Stromal cell of bone marrow (primary cell): ENCODE measurements around the gene SLC39A7.
"Not testable (repeated sequence)": the region's sequence is repeated elsewhere in the genome, so short reads cannot be mapped to it uniquely, and the experiment has no call there.

Experiments used
- DNase-seq: peaks from one replicate; pipeline ENCODE4 v3.0.0-alpha.2; 2012; ENCODE audit warnings: low read depth

SLC39A7 gene

DNA sequence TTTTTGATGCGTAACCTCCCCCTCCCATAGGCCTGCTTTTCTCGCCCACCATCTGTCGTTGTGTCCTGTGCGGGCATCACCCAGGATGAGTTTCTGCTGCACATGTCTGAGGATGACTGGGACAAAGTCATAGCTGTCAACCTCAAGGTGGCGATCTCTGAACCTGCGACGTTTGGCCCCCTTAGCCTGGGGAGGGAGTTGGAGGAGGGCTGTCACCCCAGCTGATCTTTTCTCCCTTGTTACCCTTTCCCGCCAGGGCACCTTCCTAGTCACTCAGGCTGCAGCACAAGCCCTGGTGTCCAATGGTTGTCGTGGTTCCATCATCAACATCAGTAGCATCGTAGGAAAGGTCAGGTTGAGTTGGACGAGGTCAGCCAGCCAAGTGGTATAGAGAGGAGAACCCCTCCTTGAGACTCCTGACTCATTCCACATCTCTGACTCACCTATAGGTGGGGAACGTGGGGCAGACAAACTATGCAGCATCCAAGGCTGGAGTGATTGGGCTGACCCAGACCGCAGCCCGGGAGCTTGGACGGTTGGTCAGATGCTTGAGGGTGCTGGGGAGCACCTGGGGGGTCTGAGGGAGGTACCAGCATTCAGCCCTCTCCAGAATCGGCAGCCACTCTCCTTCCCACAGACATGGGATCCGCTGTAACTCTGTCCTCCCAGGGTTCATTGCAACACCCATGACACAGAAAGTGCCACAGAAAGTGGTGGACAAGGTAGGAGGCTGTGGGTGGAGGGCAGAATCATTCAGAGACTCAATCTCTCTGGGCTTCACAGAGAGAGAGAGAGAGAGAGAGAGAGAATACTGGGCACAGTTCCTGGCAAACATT, 4.7 kb downstream of the SLC39A7 start:
- no peak for DNase-seq

DNA sequence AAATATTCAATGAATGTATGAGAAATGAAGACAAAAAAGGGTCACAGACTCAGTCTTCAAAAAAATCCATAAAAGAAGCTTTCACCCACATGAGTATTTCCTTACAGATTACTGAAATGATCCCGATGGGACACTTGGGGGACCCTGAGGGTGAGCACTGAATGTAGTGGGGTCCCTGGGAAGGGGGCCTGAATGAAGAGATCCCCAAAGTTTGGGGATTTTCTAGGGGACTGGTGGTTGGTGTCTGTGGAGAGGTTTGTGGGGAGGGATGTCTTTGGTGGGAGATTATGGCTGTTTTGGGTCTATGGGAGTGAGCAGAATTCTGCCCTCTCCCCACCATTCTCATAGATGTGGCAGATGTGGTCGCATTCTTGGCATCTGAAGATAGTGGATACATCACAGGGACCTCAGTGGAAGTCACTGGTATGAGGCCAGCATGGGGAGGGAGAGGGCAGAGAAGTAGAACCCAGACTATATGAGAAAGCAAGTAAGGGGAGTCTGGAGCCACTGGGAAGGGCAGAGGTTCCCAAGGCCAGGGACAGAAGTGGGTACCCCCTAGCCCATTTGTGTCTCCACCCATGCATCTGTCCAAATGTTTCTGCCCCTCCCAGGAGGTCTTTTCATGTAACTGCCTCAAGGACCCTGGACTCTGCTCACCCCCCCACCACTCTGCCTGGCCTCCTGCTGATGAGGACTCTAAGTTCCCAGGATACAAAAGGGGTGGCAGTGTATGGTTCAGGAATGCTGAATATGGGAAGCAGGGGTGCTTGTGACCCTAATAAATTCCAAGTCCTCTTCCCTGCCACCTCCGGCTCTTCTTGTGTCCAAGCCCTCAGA, 5.6 kb downstream of the SLC39A7 start:
- no peak for DNase-seq

DNA sequence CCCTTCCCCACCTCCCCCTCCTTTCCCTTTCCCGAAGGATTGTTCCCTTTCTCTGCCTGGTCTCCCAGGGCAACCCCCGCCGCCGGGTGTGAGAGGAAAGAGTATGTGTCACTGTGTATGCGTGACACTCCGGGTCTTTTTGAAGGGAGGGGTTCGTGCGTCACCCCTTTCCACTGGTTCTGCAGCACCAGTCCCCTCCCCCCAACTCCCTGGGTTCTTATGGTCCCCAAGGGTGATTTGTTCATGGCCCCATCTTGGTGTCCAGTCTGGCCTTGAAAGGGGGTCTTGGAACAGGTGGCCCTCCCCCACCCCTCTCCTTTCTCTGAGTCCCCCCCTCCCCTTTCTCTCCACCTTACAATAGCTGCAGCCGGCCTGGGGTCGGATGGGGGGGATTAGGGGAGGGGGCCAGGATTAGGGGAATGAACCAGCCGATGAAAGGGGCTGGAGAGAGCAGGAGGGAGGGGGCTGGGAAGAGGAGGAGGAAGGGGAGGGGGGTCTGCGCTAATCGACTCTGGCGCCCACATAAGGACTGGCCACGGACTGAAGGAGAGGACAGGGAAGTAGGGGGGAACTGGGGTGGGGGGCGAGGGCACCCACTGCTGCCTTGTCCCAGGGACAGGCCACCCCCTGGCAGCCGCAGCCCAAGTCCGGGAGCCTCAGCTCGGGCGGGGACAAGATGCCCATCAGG, 6.3 kb downstream of the SLC39A7 start:
- no peak for DNase-seq

DNA sequence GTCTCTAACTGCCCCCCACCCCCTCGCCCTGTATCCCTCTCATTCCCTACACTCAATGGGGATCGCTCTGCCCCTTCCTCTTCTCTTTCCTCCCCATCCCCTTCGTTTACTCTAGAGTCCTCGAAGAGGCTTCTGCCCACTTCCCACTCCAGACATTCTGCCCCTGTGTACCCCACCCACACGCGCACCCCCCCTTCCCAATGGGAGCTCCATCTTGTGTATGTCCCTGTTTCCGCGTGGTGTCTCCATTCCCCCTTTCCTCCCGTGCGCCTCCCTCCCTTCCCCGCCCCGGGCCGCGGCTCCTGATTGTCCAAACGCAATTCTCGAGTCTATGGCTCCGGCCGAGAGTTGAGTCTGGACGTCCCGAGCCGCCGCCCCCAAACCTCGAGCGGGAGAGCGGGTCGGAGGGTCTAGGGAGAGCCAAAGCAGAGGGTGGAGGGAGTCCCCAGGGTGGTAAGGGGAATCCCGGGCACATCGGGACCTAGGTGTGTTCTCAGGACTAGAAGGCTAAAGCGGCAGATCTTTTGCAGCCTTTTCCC, 7.0 kb downstream of the SLC39A7 start:
- DNase-seq, result peak; percentile 36

DNA sequence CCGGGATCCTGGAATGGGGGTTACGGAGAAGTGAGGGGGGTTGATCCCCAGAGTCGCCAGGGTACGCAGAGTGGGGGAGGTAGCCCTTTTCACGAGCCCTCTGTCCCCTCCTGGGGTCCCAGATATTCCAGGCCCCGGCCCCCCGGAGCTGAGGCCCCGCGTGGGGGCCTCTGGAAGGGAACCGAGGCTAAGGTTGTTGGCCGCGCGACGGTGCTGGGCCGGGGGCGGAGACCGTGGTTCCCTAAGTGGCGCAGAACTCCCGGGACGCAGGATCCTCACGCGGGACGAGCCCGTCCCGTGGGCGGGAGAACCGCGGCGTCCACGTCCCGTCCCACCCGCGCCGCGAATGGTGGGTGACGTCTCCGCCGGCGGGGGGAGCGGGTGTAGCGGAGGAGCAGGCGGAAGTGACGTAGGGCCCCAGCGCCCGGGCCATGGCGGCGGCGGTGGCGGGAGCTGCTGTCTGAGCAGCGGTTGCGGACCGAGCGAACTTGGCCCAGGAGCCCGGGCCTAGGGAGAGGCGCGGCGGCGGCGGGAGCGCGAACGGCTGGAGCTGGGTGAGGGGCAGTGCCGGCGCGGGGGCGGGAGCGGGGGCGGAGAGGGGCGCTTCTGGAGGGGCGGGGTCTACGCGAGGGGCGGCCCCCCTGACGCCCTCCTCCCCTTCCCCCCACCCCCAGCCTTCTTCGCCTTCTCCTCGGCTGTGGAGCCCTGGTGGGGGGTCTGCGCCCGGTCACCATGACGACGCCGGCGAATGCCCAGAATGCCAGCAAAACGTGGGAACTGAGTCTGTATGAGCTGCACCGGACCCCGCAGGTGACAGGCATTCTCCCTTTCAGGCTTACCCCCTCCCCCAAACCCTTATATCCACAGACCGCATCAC, 7.7 kb downstream of the SLC39A7 start, which contains the start of gene RING1:
Gene RING1 (plus strand): TSS at position 410 of the 877 bp plus-strand sequence. CDS start 323 bp downstream, at position 733.
- peak; percentile 68 for DNase-seq

DNA sequence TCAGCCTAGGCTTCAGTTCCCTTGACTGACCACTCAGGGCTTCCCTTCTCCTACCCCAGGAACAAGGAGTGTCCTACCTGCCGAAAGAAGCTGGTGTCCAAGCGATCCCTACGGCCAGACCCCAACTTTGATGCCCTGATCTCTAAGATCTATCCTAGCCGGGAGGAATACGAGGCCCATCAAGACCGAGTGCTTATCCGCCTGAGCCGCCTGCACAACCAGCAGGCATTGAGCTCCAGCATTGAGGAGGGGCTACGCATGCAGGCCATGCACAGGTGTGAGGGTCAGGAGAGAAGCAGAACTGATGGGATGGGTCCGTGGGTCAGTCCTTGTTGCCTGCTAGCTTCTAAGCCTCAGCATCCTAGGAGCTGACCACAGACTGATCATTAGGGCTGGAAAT, 9.2 kb downstream of the SLC39A7 start:
- DNase-seq, result no peak

DNA sequence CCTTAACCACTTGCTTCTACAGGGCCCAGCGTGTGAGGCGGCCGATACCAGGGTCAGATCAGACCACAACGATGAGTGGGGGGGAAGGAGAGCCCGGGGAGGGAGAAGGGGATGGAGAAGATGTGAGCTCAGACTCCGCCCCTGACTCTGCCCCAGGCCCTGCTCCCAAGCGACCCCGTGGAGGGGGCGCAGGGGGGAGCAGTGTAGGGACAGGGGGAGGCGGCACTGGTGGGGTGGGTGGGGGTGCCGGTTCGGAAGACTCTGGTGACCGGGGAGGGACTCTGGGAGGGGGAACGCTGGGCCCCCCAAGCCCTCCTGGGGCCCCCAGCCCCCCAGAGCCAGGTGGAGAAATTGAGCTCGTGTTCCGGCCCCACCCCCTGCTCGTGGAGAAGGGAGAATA, 10.5 kb downstream of the SLC39A7 start:
- no peak for DNase-seq

DNA sequence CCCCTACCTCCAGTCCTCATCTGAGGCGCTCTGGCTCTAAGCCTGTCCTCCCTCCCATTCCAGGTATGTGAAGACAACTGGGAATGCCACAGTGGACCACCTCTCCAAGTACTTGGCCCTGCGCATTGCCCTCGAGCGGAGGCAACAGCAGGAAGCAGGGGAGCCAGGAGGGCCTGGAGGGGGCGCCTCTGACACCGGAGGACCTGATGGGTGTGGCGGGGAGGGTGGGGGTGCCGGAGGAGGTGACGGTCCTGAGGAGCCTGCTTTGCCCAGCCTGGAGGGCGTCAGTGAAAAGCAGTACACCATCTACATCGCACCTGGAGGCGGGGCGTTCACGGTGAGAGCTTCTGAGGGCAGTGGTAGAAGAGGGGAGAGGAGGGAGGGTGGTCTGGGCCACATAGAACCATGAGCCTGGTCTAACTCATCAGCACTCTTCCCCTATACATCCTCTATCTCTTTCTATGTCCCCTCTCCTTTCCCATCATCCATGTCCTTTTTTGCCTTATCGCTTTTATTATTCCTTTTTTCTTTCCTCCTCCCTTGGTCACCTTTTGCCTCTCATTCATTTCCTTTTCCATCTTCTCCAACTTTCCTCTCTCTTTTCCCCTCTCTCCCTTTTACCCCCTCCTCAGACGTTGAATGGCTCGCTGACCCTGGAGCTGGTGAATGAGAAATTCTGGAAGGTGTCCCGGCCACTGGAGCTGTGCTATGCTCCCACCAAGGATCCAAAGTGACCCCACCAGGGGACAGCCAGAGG, 11.2 kb downstream of the SLC39A7 start:
- DNase-seq, result no peak

DNA sequence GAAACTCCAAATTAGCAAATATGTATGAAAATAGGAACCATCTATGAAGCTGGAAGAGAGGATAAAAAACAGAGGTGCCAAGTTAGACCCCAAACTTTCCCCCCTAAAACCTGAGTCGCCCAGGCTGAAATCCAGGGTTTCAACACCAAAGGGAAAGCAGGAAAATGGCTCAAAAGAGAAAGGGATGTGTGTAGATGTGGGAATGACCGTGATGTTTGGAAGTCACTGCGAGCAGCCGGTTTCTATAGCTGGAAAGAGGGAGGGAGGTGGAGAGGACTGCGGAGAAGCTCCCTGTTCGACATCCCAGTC, 12.1 kb downstream of the SLC39A7 start:
- no peak for DNase-seq

DNA sequence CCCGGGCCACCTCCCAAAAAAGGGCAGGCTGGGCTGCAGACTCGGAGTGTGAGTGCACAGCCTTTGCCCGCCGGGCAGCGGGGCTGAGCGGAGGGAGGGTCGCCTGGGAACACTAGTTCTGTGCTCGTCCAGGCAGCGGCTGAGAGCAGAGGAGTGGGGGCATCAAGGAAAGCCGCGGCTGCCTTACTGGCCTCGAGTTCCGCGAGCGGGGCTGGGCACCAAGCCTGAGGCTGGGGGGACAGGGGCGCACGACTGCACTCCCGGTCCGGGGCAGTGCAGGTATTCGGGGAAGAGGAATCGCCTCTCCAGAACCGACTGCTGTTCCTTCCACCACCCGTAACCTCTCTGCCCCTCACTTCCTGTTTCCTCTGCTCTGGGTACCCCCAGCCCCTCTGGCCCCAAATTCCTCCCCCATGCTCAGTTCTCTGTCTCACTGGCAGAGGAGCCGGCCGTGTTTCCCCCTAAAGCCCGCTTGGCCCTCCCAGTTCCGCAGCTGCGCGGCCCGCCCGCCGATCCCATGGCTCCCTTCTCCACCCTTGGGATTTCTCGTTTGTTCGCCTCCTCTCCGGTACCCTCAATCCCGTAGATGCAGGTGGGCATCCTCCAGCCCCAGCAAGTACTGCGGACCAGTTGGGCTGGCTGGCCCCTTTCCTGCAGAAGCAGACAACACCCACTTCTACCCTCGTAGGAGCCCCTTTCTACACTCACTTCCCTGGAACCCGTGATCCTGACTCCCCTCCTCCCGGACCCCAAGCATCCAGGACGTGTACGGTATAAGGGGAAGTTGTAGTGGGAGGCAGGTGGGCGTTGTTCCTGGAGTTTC, 12.7 kb downstream of the SLC39A7 start:
- no peak for DNase-seq

DNA sequence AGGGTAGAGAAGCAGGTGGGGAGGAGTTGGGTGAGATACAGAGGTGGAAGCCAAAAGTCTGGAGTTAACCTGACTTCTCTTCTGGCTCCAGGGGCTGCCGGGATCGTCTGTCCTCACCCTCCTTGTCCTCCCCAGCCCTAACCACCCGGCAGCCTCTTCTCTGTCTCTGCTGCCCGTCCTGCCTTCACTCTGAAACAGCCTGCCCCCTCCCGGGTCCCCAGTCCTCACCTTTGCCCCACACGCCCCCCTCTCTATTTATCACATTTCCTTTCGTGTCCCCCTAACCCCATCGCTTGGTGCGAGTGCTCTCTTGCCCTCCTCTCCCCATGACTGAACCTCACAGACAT, 13.3 kb downstream of the SLC39A7 start:
- no peak for DNase-seq

DNA sequence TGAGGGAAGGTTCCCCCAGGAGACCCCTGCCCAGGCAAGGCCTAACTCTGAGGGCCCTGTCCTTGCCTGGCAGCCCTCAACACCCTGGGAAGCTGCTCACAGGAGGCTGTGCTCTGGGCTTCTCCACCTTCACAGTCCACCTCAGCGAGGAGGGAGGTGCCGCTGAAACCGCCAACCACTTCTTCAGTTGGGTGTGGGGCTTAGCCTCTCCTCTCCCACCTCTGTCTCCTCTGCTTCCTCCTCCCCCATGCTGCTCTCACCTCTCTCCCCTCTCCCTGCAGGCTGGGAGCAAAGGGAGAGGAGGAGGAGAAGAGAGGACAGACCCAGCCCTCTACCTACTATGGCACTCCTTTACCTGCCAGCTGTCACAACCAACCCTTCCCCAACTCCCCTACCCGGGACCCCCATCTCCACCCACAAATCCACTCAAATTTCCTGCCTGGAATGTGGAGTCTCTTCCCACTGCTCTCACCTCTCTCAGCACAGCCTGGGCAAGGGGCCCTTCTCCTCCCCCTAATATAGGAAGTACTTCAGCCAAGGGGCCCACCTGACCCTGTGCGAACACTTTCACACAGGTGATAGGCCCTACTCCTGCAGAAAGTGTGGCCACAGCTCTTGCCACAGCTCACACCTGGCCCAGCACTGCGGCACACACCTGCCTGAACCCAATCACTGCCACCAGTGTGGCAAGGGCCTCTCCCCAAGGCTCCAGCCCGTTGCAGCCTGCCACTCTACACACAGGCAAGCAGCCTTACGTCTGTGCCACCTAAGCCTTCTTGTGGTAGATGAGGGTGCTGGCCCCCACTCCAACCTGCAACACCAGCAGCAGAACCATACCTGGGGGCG, 14.8 kb downstream of the SLC39A7 start:
- no peak for DNase-seq

DNA sequence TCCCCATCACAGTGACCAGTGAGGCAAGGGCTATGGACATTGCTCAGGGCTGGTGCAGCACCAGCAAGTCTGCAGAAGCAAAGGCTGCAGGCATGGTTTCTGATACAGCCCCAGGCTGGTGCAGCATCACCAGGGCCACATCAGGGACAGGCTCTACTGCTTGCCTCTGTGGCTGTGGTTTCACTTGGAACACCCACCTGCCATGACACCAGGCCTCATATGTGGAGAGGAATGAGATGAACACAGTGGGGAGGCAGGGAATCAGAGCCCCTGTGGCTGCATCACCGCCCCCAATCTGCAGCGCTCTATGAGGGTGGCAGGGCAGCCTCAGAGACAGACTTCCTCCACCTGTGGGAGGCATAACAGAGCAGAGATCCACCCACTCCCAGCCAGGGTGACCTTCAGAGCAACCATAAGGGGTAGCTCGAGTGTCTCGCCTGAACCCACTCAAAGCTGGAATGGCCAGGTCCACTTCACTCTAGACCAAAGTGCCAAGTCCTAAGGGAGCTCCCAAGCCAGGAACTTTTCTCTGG, 15.5 kb downstream of the SLC39A7 start:
- DNase-seq, result no peak

DNA sequence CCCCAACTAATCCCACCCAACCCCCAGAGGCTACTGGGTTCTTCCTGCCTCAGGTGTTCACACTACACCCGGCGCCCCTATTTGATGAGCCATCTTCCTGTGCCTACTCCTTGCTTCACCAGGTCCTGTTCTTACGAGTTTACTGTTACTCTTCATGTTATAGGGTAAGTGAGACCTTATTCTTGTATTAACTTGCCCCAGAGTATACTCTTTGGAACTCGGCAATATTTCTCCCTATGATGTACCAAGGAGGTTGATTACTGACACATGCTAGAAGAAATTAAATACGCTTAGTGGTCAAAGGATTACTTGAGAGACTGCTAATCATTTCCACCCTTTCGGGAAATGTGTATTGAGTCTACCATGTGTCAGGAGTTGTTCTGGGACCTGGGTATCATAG, 16.6 kb downstream of the SLC39A7 start:
- no peak for DNase-seq

DNA sequence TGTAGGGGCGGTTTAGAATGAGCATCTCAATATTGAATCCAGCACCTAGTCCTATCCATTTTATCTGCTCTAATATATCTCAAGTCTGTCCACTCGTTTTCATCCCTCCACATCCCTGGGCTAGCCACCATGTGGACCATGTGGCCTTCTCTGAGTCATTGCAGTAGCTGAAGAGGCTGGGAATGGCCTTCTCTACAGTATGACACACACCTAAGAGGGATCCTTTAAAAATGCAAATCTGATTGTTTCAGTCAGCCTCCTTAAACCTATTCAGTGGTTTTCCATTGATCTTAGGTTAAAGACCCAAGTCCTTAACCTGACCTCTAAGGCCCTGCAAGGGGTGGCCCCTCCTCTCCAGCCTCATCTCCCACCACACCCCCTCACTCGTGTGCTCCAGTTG, 17.0 kb downstream of the SLC39A7 start:
- no peak for DNase-seq

DNA sequence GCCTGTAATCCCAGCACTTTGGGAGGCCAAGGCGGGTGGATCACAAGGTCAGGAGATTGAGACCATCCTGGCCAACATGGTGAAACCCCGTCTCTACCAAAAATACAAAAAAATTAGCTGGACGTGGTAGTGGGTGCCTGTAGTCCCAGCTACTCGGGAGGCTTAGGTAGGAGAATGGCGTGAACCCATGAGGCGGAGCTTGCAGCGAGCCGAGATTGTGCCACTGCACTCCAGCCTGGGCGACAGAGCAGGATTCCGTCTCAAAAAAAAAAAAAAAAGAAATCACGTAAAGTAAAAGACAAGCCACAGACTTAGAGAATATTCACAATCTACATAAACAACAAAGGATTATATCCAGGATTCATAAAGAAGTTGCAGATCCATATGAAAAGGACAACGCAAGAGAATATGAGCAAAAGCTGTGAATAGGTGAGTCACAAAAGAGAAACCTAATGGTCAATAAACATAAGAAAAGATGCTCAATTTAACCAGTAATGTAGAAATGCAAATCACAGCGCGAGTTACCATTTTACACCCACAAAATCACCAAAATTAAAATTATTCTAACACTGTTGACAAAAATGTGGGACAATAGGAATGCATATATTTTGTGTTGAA, 25.9 kb downstream of the SLC39A7 start:
- DNase-seq, result not testable (repeated sequence)

DNA sequence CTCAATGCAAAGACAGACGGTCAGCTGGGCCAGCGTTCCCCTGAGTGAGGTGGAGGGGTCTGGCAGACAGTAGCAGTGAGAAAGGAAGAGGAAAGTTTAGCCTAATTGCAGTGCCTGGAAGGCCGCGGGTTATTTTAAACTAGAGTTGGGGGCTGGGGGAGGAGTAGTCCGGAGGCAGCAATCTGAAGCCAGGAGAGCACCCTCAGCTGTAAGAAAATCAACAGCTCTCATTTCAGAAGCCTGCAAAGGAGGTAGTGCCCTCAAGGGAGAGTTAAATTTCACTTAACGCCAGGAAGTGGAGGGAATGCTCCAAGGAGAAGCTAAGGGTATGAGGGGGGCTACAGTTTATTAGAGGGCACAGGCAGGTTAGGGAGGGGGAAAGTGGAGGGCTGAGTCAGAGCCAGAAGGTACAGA, 34.6 kb downstream of the SLC39A7 start:
- DNase-seq, result no peak

DNA sequence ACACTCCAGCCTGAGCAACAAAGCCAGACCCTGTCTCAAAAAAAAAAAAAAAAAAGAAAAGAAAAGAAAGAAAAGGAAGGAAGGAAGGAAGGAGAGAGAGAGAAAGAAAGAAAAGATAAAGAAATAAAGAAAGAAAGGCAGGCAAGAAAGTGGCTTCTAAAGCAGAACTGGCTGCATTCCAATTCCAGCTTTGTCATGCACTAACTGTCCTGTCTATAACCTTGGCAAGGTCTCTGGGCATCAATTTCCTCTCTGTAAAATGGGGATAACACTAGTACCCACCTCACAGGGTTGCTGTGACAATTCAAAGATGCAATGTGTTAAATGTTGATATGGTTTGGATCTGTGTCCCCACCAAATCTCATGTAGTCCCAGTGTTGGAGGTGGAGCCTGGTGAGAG, 35.7 kb downstream of the SLC39A7 start:
- DNase-seq, result no peak
